Measurements from ENCODE around the gene SCG3.

The SCG3 gene

DNA sequence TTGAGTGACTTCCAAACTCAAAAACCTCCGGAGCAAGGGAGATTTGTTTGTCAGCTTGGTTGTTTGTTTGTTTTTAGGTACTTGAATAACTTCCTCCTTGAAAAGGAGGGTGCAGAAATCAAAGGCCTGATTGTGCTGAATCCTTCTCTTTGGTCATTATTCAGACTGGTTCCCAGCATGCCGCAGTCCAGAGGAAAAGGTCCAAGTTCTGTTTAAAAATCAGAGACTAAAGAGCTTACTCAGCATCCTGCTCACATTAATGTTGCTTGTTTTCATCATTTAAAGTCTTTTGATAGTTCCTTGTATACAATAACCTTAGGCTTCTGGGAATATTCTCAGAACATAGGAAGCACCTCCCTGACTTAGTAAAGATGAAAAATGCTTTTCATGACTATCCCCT, 982 bp upstream of the SCG3 start:
- Histone ChIP-seq H2AFZ (ENCODE audit: low read depth, low read length, severe bottlenecking) (no peak overlapping the region), H3K9ac (ENCODE audit: low read length) (no peak overlapping the region), H3K79me2 (ENCODE audit: insufficient read depth, low read length) (no peaks in the 10 kb centered on the region), H4K20me1 (ENCODE audit: low read depth, low read length) (no peaks in the 10 kb centered on the region), H3K9me3 (ENCODE audit: insufficient read depth, low read length) (no peaks in the 10 kb centered on the region), H3K4me2 (ENCODE audit: low read depth, low read length, poor library complexity, severe bottlenecking) (no peak overlapping the region), H3K36me3 (ENCODE audit: low read length) (no peaks in the 10 kb centered on the region), H3K9me2 (replicated peaks; ENCODE audit: insufficient read depth, low read length) (no peaks in the 10 kb centered on the region), H3K4me3 (ENCODE audit: insufficient read depth, low read length, poor library complexity, severe bottlenecking) (no peak overlapping the region), H3F3A (ENCODE audit: insufficient read depth) (no peaks in the 10 kb centered on the region), H3K27me3 (ENCODE audit: low read length) (0 out of 2 replicates have a peak, but pooled peaks cover 3% of the 10 kb centered on the region), H3K27ac (ENCODE audit: low read depth, low read length) (no peak overlapping the region)
- TF ChIP-seq, protein P1, sequence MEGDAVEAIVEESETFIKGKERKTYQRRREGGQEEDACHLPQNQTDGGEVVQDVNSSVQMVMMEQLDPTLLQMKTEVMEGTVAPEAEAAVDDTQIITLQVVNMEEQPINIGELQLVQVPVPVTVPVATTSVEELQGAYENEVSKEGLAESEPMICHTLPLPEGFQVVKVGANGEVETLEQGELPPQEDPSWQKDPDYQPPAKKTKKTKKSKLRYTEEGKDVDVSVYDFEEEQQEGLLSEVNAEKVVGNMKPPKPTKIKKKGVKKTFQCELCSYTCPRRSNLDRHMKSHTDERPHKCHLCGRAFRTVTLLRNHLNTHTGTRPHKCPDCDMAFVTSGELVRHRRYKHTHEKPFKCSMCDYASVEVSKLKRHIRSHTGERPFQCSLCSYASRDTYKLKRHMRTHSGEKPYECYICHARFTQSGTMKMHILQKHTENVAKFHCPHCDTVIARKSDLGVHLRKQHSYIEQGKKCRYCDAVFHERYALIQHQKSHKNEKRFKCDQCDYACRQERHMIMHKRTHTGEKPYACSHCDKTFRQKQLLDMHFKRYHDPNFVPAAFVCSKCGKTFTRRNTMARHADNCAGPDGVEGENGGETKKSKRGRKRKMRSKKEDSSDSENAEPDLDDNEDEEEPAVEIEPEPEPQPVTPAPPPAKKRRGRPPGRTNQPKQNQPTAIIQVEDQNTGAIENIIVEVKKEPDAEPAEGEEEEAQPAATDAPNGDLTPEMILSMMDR (IDR thresholded peaks at IDR 0.05; ENCODE audit: insufficient read depth, low read length, poor library complexity, severe bottlenecking), result no peak
- TF ChIP-seq EZH2phosphoT487 (conservative IDR thresholded peaks at IDR 0.05; ENCODE audit: low read length), result no peak

GRCh38 chr15:51687565-51687964, 6.3 kb downstream of the SCG3 start:
- Histone ChIP-seq H3K4me2 (ENCODE audit: low read depth, low read length, poor library complexity, severe bottlenecking) (no peak overlapping the region), H3F3A (ENCODE audit: insufficient read depth) (no peaks in the 10 kb centered on the region), H3K79me2 (ENCODE audit: insufficient read depth, low read length) (no peaks in the 10 kb centered on the region), H3K9ac (ENCODE audit: low read length) (no peak overlapping the region), H3K9me2 (replicated peaks; ENCODE audit: insufficient read depth, low read length) (no peaks in the 10 kb centered on the region), H3K9me3 (ENCODE audit: insufficient read depth, low read length) (no peaks in the 10 kb centered on the region), H3K4me3 (ENCODE audit: insufficient read depth, low read length, poor library complexity, severe bottlenecking) (no peak overlapping the region), H3K27me3 (ENCODE audit: low read length) (no peaks in the 10 kb centered on the region), H2AFZ (ENCODE audit: low read depth, low read length, severe bottlenecking) (no peak overlapping the region), H3K36me3 (ENCODE audit: low read length) (no peaks in the 10 kb centered on the region), H4K20me1 (ENCODE audit: low read depth, low read length) (no peaks in the 10 kb centered on the region), H3K27ac (ENCODE audit: low read depth, low read length) (no peak overlapping the region)
- TF ChIP-seq, protein P1 (IDR thresholded peaks at IDR 0.05; ENCODE audit: insufficient read depth, low read length, poor library complexity, severe bottlenecking), result no peak
- TF ChIP-seq EZH2phosphoT487 (conservative IDR thresholded peaks at IDR 0.05; ENCODE audit: low read length), result no peak

DNA sequence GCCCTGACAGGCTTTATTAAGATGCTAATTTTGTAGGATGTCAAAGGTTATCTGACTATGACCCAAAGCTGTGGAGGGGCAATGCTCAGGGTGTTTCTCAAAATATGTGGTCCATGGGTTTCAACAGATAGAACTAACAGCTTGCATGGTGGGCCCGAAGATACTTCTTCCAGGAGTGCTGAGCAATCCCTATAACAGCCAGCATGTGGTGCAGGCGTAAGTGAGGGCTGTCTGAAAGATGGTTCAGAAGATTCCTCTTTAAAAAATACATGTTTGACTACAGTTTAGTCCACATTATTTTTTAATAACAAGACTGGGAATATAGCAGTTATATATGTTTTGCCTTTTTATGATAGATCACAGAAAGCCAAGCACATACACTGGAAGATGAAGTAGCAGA, 7.6 kb downstream of the SCG3 start:
- Histone ChIP-seq H3K27ac (ENCODE audit: low read depth, low read length) (no peak overlapping the region), H3K9me3 (ENCODE audit: insufficient read depth, low read length) (no peaks in the 10 kb centered on the region), H3F3A (ENCODE audit: insufficient read depth) (no peaks in the 10 kb centered on the region), H2AFZ (ENCODE audit: low read depth, low read length, severe bottlenecking) (no peak overlapping the region), H3K9me2 (replicated peaks; ENCODE audit: insufficient read depth, low read length) (no peaks in the 10 kb centered on the region), H3K36me3 (ENCODE audit: low read length) (no peaks in the 10 kb centered on the region), H3K27me3 (ENCODE audit: low read length) (no peaks in the 10 kb centered on the region), H3K4me2 (ENCODE audit: low read depth, low read length, poor library complexity, severe bottlenecking) (no peak overlapping the region), H3K9ac (ENCODE audit: low read length) (no peak overlapping the region), H4K20me1 (ENCODE audit: low read depth, low read length) (no peaks in the 10 kb centered on the region), H3K79me2 (ENCODE audit: insufficient read depth, low read length) (no peaks in the 10 kb centered on the region), H3K4me3 (ENCODE audit: insufficient read depth, low read length, poor library complexity, severe bottlenecking) (no peak overlapping the region)
- no peak for TF ChIP-seq EZH2phosphoT487 (conservative IDR thresholded peaks at IDR 0.05; ENCODE audit: low read length)
- TF ChIP-seq, protein P1 (IDR thresholded peaks at IDR 0.05; ENCODE audit: insufficient read depth, low read length, poor library complexity, severe bottlenecking), result no peak

All from SU-DHL-6 (cell line).